ENCODE measurements around the gene KCNJ12.

KCNJ12 gene

DNA sequence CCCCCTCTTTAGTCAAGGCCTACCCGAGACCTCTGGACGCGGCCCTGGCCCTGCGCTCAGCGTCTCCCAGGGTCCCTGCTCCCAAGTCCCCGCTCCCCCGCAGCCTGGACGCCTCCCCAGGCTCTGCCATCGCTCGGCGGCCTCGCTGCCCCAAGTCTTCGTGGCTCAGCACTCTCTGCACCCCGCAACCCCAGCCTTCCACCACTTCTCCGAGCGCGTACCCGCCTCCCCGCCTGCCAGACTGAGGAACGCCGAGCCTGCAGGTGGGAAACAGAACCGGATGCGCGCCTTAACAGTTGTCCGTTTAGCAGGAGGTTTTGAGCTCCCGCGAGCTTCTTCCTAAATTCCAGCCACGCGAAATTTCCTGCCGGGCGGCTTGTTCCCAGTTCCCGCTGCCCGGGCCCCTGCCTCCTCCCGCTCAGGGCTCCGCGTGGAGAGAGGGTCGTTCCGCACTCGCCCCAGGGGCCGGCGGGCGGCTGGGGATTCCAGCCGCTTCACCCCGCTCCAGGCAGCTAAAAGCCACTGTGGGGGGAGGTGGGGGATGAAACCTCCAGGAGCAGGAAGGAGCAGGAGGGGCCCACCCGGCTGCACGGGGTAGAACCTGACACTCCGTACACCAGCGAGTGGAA, 87.7 kb downstream of the KCNJ12 start:
- no peak for DNase-seq (ENCODE audit: extremely low read depth in 1 of 2, low read depth in 1 of 2)

DNA sequence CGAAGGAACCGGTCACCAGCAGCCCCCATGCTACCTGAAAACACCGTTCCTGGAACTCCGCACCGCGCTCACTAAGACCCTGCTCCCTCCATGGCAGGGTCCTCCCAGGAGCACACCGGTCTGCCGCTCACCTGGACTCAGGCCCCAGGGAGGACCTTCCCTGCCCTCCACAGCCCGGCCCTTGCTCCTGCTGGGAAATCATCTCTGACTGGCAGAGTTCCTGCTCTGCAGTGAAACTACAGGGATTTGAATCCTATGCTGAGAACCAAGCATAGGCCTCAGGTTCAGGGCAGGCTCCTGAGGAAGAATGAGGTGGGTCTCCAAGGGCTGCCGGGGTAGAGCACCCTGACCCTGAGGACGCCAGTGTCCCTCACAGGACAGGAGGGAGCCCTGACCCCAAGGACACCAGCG, 88.5 kb downstream of the KCNJ12 start:
- no peak for DNase-seq (ENCODE audit: extremely low read depth in 1 of 2, low read depth in 1 of 2)

DNA sequence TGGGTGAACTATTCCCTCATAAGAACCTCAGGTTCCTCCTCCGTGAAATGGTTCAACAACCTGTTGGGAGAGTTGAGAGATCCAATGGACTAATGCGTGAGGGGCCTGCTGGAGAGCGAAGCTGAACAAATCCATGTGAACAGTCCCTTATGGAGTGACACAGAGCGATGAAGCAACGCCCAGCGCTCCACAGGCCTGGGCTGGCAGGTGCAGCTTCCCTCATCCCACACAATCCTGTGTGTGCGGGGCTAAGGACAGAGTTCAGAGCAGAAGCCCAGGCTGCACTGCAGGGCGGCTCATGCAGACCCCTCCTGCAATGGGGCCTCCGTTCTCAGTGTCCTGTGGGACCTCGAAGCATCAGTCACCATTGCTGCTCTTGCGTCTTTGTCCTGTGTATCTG, 90.4 kb downstream of the KCNJ12 start:
- no peak for DNase-seq (ENCODE audit: extremely low read depth in 1 of 2, low read depth in 1 of 2)

DNA sequence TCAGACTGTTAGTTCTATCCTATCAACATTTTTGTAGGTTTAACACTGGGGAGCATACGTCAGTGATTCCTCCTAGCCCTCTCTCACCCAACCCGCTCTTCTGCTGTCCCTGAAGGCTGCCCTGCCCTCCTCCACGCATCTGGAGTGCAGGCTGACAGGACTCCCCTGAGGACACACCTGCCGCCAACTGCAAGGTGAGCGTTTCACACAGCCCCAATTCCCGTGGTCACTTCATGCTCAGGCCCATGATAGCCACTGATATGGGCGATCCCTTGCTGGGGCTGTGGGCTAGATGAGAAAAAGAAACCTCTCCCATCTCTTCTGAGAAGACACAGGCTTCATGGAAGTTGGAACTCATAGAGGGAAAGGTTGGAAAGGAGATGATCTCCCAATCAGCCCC, 91.0 kb downstream of the KCNJ12 start:
- no peak for DNase-seq (ENCODE audit: extremely low read depth in 1 of 2, low read depth in 1 of 2)

DNA sequence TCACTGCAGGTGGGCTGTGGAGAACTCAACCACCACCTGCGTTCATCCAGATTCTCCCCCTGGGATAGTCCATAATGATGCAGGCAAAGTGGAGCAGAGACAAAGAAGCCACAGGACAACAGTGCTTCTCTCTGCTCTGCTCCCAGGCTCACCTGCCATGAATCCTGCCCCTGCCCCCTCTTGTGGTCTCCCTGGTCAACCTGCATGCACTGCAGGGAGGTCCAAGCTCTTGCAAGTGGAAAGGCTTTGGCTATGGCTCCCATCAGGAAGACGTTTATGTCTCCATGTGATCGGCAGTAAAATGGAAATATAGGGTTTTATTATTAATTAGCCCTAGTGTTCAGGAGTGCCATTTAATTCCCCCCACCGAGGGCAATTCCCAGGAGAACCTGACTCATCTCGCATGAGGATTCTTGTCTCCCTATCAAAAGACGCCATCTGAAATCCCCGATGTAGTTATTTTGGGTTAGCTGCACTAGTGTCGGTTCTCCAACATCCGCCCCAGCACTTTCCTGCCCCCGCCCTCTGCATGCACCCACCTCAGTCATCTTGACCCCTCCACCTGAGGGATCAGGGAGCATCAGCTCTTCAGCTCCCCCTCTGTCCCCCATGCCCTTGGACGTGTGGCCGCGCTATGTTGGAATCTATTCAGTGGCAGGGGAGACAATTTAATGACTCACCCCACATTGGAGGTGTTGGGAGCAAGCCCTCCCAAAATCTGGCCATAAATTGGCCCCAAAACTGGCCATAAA, 91.8 kb downstream of the KCNJ12 start:
- no peak for DNase-seq (ENCODE audit: extremely low read depth in 1 of 2, low read depth in 1 of 2)

Measured in stimulated activated CD8-positive, alpha-beta memory T cell treated with anti-CD3 and anti-CD28 coated beads, Interleukin-7, amount 100 ng/mL, for 48 hours (primary cell).